Spinal cord (tissue), 10 donors: ENCODE results near the gene PARD3. TPM values are rescaled to one million over a fixed set of nuclear protein-coding genes. Genes with fewer than 3 reads are reported as not detected.

Experiments used
- DNase-seq, 6 donors: peaks; one replicate each; pipeline versions ENCODE4 v3.0.0 to v3.0.0-alpha.2; 2013 to 2015; ENCODE audit warnings: low spot score in 6 of 6, low read depth in 4 of 6
- H3K27ac ChIP-seq: one replicate; pipeline ENCODE4 v1.5.1; 2013; ENCODE audit warnings: low read depth, low read length, control low read depth
- H3K27me3 ChIP-seq: one replicate; pipeline ENCODE4 v1.6.1; 2013; ENCODE audit warnings: low read length; ENCODE audit not compliant: control insufficient read depth, insufficient read depth
- H3K36me3 ChIP-seq: one replicate; pipeline ENCODE4 v1.6.1; 2013; ENCODE audit warnings: low read length; ENCODE audit not compliant: control insufficient read depth, insufficient read depth
- H3K4me1 ChIP-seq: one replicate; pipeline ENCODE4 v1.6.1; 2013; ENCODE audit warnings: low read length; ENCODE audit not compliant: control insufficient read depth, insufficient read depth
- H3K4me3 ChIP-seq: one replicate; pipeline ENCODE4 v1.5.1; 2013; ENCODE audit warnings: low read depth, low read length, control low read depth
- H3K9me3 ChIP-seq: one replicate; pipeline ENCODE4 v1.6.1; 2013; ENCODE audit warnings: low read length; ENCODE audit not compliant: control insufficient read depth, insufficient read depth
- WGBS: methylation state at CpG from one replicate; pipeline ENCODE4 v1.1.5; 2013; ENCODE audit warnings: missing lambda C conversion rate; ENCODE audit not compliant: insufficient coverage; 5-methylcytosine and 5-hydroxymethylcytosine counted together
- polyA plus RNA-seq, 2 donors: library from polyadenylated mRNA; unstranded; fragments of 120-200 nt; gene quantifications; one replicate each; pipeline ENCODE4 v1.2.1, GENCODE V29; 2013; ENCODE audit not compliant: insufficient read length in 2 of 2
- total RNA-seq, 2 donors: library from RNA; depleted of rRNA in 1 of 2; stranded (reverse); fragments of 120-200 nt in 1 of 2; fragments of >200 nt in 1 of 2; gene quantifications; one replicate each; pipeline versions ENCODE4 v1.2.3 to v1.2.4, GENCODE V29; 2013 to 2014
- donor health status: healthy.

PARD3 gene
- total and polyA plus RNA-seq, 4 donors = 29.5 to 94.3 (median 47.1) TPM

DNA sequence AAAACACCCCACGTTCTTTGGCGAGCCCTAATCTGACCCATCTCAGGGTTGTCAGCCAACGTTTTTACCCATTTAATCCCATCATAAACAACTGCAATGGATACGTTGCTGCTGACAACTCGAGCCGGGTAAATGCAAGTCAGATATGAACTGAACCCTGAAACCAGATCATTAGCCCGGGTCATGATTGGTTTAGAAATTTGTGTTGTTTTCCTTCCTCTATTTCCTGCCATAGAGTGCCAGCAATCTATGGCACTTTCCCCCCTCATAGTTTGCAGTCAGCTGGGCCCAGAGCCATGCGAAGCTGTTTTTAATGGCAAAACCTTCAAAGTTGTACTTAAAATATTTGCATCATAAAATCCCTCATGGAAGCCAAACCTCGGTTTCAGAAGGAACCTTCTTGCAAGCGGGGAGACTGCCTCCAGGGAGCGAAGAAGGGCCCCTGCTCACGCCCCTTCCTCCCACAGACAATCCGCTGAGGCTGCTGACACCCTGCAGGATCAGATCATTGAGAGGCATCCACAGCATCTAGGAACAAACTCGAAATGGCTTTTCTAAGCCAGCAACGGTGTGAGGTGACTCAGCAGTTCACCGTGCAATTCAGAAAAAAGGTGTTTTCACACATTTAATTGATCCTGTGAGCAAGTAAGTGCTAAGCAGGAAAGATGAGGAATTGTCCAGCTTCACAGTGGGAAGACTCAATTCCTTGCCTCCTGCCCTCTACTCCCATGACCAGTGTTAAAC is 710.1 kb downstream of the PARD3 start:
- no peaks in the 10 kb centered on the region for H3K9me3 ChIP-seq
- H3K36me3 ChIP-seq = no peaks in the 10 kb centered on the region
- H3K4me1 ChIP-seq = peaks cover 7% of the 10 kb centered on the region
- DNase-seq = peak in 2 of 6 donors; percentile 34 to 70
- no peak overlapping the region for H3K27ac ChIP-seq
- H3K4me3 ChIP-seq = no peak overlapping the region
- 59% methylated on average over 10 of the region's 16 CpGs for WGBS
- no peaks in the 10 kb centered on the region for H3K27me3 ChIP-seq

- peaks cover 7% of the 10 kb centered on the region for H3K4me1 ChIP-seq
- H3K36me3 ChIP-seq = no peaks in the 10 kb centered on the region
- peak in 2 of 6 donors; percentile 70 to 71 for DNase-seq
- no peak overlapping the region for H3K27ac ChIP-seq
- WGBS = 25% methylated on average over 4 of the region's 9 CpGs
- no peaks in the 10 kb centered on the region for H3K27me3 ChIP-seq
- no peaks in the 10 kb centered on the region for H3K9me3 ChIP-seq
- no peak overlapping the region for H3K4me3 ChIP-seq
These were observed 712.1 kb downstream of the PARD3 start for GRCh38 chr10:34102893-34103506.

- no peaks in the 10 kb centered on the region for H3K9me3 ChIP-seq
- WGBS = 79% methylated on average over 14 of the region's 15 CpGs
- H3K27me3 ChIP-seq = no peaks in the 10 kb centered on the region
- peaks cover 7% of the 10 kb centered on the region for H3K4me1 ChIP-seq
- H3K27ac ChIP-seq = no peak overlapping the region
- peak in 2 of 6 donors; percentile 47 to 75 for DNase-seq
- no peaks in the 10 kb centered on the region for H3K36me3 ChIP-seq
- no peak overlapping the region for H3K4me3 ChIP-seq
These were observed 712.8 kb downstream of the PARD3 start for GRCh38 chr10:34102237-34102673.

GRCh38 chr10:34101001-34101400 is 714.1 kb downstream of the PARD3 start:
- DNase-seq = no peak
- no peaks in the 10 kb centered on the region for H3K36me3 ChIP-seq
- H3K4me3 ChIP-seq = no peak overlapping the region
- no peak overlapping the region for H3K27ac ChIP-seq
- 100% methylated on average over 3 of the region's 5 CpGs for WGBS
- H3K9me3 ChIP-seq = no peaks in the 10 kb centered on the region
- peaks cover 7% of the 10 kb centered on the region for H3K4me1 ChIP-seq
- no peaks in the 10 kb centered on the region for H3K27me3 ChIP-seq

- Histone ChIP-seq H3K4me3 (no peak overlapping the region), H3K27ac (no peak overlapping the region), H3K9me3 (peaks cover 4% of the 10 kb centered on the region), H3K27me3 (no peaks in the 10 kb centered on the region), H3K4me1 (peaks cover 4% of the 10 kb centered on the region), H3K36me3 (no peaks in the 10 kb centered on the region)
- 86% methylated on average over 5 of the region's 8 CpGs for WGBS
- DNase-seq = no peak
These were observed 716.1 kb downstream of the PARD3 start for GRCh38 chr10:34098821-34099567.

GRCh38 chr10:34097682-34098081 is 717.4 kb downstream of the PARD3 start:
- no peak overlapping the region for H3K4me3 ChIP-seq
- DNase-seq = no peak
- peaks cover 4% of the 10 kb centered on the region for H3K9me3 ChIP-seq
- no peak overlapping the region for H3K27ac ChIP-seq
- H3K4me1 ChIP-seq = peaks cover 4% of the 10 kb centered on the region
- no peaks in the 10 kb centered on the region for H3K27me3 ChIP-seq
- H3K36me3 ChIP-seq = no peaks in the 10 kb centered on the region

DNA sequence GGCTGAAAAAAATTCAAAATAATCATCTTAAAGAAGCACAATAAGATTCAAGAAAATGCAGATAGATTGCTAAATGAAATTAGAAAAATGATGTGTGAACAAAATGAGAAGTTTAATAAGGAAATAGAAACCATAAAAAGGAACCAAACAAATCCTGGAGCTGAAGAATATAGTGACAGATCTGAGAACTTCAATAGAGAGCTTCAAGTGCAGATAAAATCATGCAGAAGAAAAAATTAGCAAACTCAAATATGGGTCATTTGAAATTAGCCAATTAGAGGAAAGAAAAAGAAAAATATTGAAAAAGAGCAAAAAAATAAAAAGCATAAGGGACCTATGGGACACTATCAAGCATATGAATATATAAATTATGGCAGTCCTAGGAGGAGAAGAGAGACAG is 720.1 kb downstream of the PARD3 start:
- Histone ChIP-seq H3K36me3 (no peaks in the 10 kb centered on the region), H3K27ac (no peak overlapping the region), H3K9me3 (peaks cover 4% of the 10 kb centered on the region), H3K4me1 (no peaks in the 10 kb centered on the region), H3K27me3 (no peaks in the 10 kb centered on the region), H3K4me3 (no peak overlapping the region)
- no peak for DNase-seq

- Histone ChIP-seq H3K27me3 (no peaks in the 10 kb centered on the region), H3K4me3 (no peak overlapping the region), H3K9me3 (peaks cover 4% of the 10 kb centered on the region), H3K4me1 (no peaks in the 10 kb centered on the region), H3K36me3 (no peaks in the 10 kb centered on the region), H3K27ac (no peak overlapping the region)
- DNase-seq = no peak
- WGBS = 91% methylated on average over 7 of the region's 7 CpGs
These were observed 720.9 kb downstream of the PARD3 start for GRCh38 chr10:34094146-34094696.

DNA sequence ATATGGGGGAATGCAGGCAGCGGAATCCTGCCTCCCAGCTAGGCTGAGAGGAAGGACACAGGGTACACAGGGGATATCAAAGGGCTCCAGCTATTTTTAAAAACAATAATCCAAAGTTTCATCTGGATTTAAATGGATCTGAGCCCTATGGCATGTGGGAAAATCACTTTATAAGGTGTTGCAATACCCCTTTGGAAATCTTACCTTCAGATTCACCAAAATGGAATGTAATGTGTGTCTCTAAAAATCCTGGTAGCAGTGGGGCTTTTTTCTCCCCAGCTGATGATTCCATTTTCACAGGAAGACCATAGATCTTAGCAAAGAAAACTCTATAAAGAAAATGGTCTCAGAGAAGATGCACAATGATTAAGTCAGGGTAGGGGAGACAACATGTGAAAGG is 722.2 kb downstream of the PARD3 start:
- Histone ChIP-seq H3K27me3 (no peaks in the 10 kb centered on the region), H3K9me3 (peaks cover 4% of the 10 kb centered on the region), H3K4me1 (no peaks in the 10 kb centered on the region), H3K27ac (no peak overlapping the region), H3K36me3 (no peaks in the 10 kb centered on the region), H3K4me3 (no peak overlapping the region)
- DNase-seq = no peak
- 100% methylated on average over 1 of the region's 1 CpG for whole genome bisulfite sequencing
